GM21515 (cell line): Measurements from ENCODE around the gene ERGIC2.
"Not testable (repeated sequence)": the region's sequence is repeated elsewhere in the genome, so short reads cannot be mapped to it uniquely, and the experiment has no call there.

ENCODE experiments used
- ATAC-seq: cut with Tn5 transposase; IDR thresholded peaks from one replicate; pipeline ENCODE4 v1.9.1; 2021; ENCODE audit not compliant: unreplicated experiment

The ERGIC2 gene

DNA sequence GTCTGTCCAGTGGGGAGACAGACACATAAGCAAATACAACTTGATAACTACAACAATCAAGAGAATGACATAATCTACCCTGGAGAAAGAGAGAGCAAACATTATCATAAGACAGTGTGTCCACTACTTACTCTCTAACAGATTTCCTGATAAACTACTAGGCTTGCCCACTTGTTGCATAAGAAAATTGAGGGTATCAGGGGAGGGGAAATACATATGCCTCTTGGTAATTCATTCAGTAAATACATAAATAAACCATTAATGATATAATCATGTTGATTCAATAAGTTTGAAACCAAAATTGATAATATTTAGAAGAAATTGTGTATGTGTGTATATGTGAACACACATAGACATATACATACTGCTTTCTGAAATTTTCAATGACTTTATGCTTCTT, 76.6 kb downstream of the ERGIC2 start:
- no peak for ATAC-seq

DNA sequence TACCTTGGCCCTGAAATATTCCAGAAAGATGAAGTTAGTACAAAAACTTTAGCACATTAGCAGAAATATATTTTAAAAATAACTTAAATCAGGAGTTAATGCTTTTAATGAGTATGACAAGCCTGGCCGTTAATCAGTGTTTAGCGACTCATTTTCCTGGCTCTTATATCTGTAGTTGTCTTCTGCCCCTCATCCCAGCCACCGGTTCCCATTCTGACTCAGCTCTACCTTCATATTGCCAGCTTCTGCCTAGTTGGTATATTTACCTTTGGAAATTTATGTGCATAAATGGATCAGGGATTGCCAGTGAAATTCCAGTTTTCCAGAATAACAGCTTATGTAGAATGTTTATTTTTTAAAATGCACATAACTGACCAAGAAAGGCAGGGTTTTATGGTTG, 79.9 kb downstream of the ERGIC2 start:
- no peak for ATAC-seq

DNA sequence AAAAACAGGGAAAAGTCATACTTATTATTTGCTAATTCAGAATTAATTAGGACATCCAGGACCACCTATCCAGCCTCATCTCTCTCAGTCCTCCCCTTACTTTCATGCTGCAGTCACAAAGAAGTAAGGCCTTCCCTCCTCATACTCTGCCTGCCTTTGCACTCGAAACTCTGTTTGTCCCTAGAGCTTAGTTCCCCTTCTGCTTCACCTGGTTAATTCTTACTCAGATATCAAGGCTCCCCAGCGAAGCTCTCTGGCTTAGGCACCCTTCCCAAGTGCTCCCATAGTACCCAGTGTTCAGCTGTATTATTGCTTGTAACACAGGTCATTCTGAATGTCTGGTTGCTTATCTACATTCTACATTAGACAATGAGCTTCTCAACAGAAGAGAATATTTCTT, 81.3 kb downstream of the ERGIC2 start:
- ATAC-seq = no peak

DNA sequence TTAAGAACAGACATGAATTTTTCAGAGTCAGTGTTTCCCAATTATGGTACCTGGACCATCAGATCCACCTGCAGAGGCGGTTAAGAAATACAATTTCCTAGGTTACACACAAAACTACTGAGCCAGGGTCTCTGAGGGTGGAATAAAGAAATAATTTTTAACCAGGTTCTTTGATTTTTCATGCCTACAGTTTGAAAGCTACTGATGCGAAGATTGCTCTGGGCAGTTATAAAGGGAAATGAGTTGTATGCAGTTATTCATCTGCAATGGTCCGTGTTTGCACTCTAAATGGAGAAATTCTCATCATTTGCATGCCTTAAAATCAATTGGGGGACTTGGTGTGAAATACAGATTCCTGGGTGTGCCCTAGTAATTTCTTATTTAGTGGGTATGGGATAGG, 89.7 kb downstream of the ERGIC2 start:
- no peak for ATAC-seq

DNA sequence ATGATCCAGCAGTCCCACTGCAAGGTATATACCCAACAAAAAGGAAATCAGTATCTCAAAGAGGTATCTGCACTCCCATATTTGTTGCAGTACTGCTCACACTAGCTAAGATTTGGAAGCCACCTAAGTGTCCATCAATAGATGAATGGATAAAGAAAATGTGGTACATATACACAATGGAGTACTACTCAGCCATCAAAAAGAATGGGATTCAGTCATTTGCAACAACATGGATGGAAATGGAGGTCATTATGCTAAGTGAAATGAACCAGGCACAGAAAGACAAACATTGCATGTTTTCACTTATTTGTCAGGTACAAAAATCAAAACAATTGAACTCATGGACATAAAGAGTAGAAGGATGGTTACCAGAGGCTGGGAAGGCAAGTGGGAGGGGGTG, 90.5 kb downstream of the ERGIC2 start:
- ATAC-seq = not testable (repeated sequence)

DNA sequence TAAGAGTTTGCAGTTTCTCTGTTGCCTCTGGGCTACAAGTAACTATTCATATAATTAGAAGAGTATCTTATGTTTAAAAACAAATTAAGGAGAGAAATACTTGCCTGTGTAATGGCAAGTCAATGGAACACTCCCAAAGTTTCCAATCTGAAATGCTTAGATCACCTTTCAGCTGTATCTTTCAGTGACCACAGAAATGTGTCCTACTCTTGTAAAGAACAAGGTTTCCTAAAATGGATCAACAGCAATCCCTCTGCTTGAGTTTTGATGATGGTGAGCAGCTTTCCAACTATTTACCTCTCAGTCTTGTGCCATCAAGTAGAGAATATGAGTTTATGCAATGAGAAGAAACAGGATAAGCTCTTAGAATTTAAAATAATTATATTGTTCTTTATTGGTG, 92.9 kb downstream of the ERGIC2 start:
- ATAC-seq = no peak

DNA sequence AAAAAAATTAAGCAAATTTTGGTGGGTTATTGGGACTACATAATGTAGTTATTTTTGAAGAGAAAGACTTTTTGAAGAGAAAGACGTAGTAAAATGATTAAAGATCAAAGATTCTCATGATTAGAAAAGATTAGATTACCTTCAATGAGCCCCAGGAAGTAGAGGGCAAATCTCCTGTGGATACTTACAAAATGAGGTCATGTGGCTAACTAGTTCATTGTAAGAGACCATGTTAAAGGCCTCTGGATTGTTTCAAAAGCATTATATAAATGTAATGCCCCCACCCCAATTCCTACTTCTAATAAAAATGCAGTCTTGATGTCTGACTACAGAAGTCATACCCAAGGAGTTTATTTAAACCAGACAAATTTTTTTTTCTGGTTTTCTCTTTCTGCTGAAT, 93.3 kb downstream of the ERGIC2 start:
- no peak for ATAC-seq
